DMS114 treated with DMSO at 0.1 percent for 48 hours (cell line): ENCODE data around the gene TNFRSF9.

Source experiments
- DNase-seq: peaks from one replicate; lab custom pipeline; 2025; ENCODE audit not compliant: unreplicated experiment; lab: John Stamatoyannopoulos, UW

The TNFRSF9 gene

GRCh38 chr1:7878027-7878426 lies 62.6 kb downstream of the TNFRSF9 start:
- no peak for DNase-seq

- DNase-seq: no peak
Measured at GRCh38 chr1:7873801-7874795, 66.5 kb downstream of the TNFRSF9 start.

GRCh38 chr1:7871136-7871535 lies 69.5 kb downstream of the TNFRSF9 start:
- no peak for DNase-seq

GRCh38 chr1:7869136-7869920 lies 71.3 kb downstream of the TNFRSF9 start:
- DNase-seq: no peak

- DNase-seq: no peak
Measured at GRCh38 chr1:7868070-7868780, 72.4 kb downstream of the TNFRSF9 start.

GRCh38 chr1:7865978-7866377 lies 74.7 kb downstream of the TNFRSF9 start:
- DNase-seq: no peak
